Glutamatergic neuron (in vitro differentiated cells): Measurements from ENCODE around the gene CEP20. TPM values are rescaled to one million over a fixed set of nuclear protein-coding genes. Genes with fewer than 3 reads are reported as not detected.

Experiments used
- DNase-seq: peaks from one replicate; pipeline ENCODE4 v3.0.0; 2022
- H3K27ac Mint-ChIP-seq: one replicate; pipeline ENCODE4 v1.8.0; 2020; ENCODE audit warnings: mild to moderate bottlenecking, mixed read lengths, inconsistent platforms; ENCODE audit not compliant: unreplicated experiment
- H3K27me3 Mint-ChIP-seq: one replicate; pipeline ENCODE4 v1.8.0; 2020; ENCODE audit warnings: mild to moderate bottlenecking, moderate library complexity, mixed read lengths, inconsistent platforms; ENCODE audit not compliant: unreplicated experiment
- H3K36me3 Mint-ChIP-seq: one replicate; pipeline ENCODE4 v1.8.0; 2020; ENCODE audit warnings: mild to moderate bottlenecking, mixed read lengths, inconsistent platforms; ENCODE audit not compliant: unreplicated experiment
- H3K4me1 Mint-ChIP-seq: one replicate; pipeline ENCODE4 v1.8.0; 2020; ENCODE audit warnings: mild to moderate bottlenecking, low read depth, mixed read lengths, inconsistent platforms; ENCODE audit not compliant: unreplicated experiment
- H3K4me3 Mint-ChIP-seq: one replicate; pipeline ENCODE4 v1.8.0; 2020; ENCODE audit warnings: mild to moderate bottlenecking, mixed read lengths, inconsistent platforms; ENCODE audit not compliant: unreplicated experiment
- H3K9me3 Mint-ChIP-seq: one replicate; pipeline ENCODE4 v1.8.0; 2020; ENCODE audit warnings: mild to moderate bottlenecking, moderate library complexity, mixed read lengths, inconsistent platforms; ENCODE audit not compliant: unreplicated experiment
- total RNA-seq: library from RNA; stranded (reverse); fragmentation: NEBNext Ultra II Directional; extraction: Animal tissue kit (Norgen Biotek cat#: 25700); gene quantifications from one replicate; pipeline ENCODE4 v1.2.1, GENCODE V29; 2021; ENCODE audit not compliant: unreplicated experiment
- TF ChIP-seq, protein P1 (sequence below): fragments of 200-600 bp; sonication (generic); IDR thresholded peaks from one replicate; pipeline ENCODE4 v1.5.0; 2021; ENCODE audit not compliant: partially characterized antibody, unreplicated experiment

CEP20 gene
- total RNA-seq, 1 donor from 2014 or later, result 20.3 TPM

DNA sequence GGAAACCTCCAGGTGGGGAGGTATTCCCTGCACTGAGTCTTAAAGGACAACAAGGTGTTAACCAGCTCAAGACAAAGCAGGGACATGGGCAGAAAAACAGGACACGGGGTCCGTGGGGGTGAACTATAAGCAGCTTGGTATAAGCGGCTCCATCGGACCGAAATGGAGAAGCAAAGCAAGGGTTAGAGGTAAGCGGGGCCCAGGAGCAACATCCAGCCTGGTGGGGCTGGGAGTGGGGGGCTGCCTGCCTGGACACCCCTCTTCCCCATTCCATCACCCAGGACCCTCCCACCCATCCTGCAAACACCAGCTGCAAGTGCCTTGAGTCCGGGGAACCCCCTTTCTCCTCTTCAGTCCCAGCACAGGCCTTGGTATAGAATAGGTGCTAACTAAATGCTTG lies 61.1 kb downstream of the CEP20 start:
- H3K36me3 Mint-ChIP-seq, result no peaks in the 10 kb centered on the region
- no peak overlapping the region for H3K27ac Mint-ChIP-seq

DNA sequence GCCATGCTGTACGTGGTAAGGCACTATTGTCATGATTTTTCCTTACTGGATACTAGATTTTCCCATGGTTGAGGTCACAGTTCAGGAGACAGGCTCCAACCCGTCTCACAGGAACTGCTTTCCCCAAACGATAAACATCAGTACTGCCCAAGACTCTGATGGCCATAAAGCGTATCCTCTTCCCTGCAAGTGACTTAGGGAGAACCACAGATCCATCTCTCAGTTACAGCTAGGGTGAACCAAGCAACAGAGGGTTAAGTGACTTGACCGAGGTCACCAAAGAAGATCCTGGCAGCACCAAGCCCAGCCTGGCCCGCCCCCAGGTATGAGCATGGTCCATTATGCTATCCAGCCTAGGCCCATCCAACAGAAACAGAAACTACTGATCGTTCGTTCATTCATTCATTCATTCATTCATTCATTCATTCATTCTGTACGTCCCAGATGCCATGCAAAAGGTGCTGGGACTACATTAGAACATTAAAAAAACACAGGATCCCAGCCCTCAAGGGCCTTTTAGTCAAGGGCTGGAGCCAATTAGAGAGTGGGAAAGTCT lies 62.6 kb downstream of the CEP20 start:
- Mint-ChIP-seq H3K27me3 (peaks cover 3% of the 10 kb centered on the region), H3K4me1 (no peaks in the 10 kb centered on the region), H3K4me3 (no peak overlapping the region), H3K9me3 (no peaks in the 10 kb centered on the region), H3K36me3 (no peaks in the 10 kb centered on the region), H3K27ac (no peak overlapping the region)
- DNase-seq, result no peak
- TF ChIP-seq, protein P1, sequence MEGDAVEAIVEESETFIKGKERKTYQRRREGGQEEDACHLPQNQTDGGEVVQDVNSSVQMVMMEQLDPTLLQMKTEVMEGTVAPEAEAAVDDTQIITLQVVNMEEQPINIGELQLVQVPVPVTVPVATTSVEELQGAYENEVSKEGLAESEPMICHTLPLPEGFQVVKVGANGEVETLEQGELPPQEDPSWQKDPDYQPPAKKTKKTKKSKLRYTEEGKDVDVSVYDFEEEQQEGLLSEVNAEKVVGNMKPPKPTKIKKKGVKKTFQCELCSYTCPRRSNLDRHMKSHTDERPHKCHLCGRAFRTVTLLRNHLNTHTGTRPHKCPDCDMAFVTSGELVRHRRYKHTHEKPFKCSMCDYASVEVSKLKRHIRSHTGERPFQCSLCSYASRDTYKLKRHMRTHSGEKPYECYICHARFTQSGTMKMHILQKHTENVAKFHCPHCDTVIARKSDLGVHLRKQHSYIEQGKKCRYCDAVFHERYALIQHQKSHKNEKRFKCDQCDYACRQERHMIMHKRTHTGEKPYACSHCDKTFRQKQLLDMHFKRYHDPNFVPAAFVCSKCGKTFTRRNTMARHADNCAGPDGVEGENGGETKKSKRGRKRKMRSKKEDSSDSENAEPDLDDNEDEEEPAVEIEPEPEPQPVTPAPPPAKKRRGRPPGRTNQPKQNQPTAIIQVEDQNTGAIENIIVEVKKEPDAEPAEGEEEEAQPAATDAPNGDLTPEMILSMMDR, result no peak

More for the DNA sequence above, 61.1 kb downstream of the CEP20 start:
- no peak for DNase-seq
- no peaks in the 10 kb centered on the region for H3K4me1 Mint-ChIP-seq
- H3K4me3 Mint-ChIP-seq, result no peak overlapping the region
- peaks cover 3% of the 10 kb centered on the region for H3K27me3 Mint-ChIP-seq
- TF ChIP-seq, protein P1, result no peak
- H3K9me3 Mint-ChIP-seq, result no peaks in the 10 kb centered on the region

DNA sequence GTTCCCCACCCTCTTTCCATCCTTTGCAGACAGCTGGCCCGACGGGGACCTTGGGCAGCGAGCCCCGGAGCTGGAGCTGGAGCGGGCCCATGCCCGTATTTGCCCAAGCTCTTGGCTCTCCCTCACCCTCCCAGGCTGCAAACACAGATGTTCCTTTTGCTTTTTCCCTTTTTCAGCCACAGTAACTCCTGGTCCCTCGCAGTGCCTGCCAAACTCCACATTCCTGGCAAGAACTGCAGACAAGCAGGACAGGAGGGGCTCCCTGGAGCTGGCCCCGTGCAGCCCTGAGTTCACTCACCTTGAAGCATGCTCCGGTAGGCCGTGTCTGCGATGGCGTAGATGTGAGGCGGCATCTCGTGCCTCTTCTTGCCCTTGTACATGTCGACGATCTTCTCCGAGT lies 65.4 kb downstream of the CEP20 start:
- Mint-ChIP-seq H3K9me3 (no peaks in the 10 kb centered on the region), H3K4me1 (no peaks in the 10 kb centered on the region), H3K27me3 (peaks cover 3% of the 10 kb centered on the region), H3K27ac (no peak overlapping the region), H3K4me3 (no peak overlapping the region), H3K36me3 (no peaks in the 10 kb centered on the region)
- no peak for DNase-seq
- TF ChIP-seq, protein P1, result no peak

DNA sequence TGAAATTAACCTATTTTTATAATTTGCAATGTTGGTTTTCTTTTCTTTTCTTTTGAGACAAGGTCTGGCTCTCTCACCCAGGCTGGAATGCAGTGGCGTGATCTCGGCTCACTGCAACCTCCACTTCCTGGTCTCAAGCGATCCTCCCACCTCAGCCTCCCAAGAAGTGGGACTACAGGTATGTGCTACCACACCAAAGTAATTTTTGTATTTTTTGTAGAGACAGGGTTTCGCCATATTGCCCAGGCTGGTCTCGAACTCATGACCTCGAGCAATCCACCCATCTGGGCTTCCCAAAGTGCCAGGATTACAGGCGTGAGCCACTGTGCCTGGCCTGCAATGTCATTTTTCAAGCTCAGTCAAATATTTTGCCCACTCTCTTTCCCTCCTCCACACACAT lies 67.6 kb downstream of the CEP20 start:
- H3K4me3 Mint-ChIP-seq, result no peak overlapping the region
- no peaks in the 10 kb centered on the region for H3K4me1 Mint-ChIP-seq
- peaks cover 6% of the 10 kb centered on the region for H3K36me3 Mint-ChIP-seq
- peaks cover 1% of the 10 kb centered on the region for H3K9me3 Mint-ChIP-seq
- H3K27me3 Mint-ChIP-seq, result peaks cover 4% of the 10 kb centered on the region
- no peak overlapping the region for H3K27ac Mint-ChIP-seq
- no peak for DNase-seq
- TF ChIP-seq, protein P1, result no peak

DNA sequence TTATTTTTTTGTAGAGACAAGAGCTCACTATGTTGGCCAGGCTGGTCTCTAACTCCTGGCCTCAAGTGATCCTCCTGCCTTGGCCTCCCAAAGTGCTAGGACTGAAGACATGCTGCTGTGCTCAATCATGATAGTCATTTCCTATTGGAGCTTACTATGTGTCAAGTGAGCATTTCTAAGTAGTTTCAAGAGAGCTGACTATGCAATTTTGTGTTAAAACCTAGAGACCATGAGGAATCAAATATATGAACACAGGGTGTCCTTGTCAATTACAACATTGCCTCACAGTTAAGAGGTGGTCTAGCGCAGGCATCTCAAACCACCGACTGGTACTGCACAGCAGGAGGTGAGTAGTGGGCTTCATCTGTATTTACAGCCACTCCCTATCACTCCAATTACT lies 69.4 kb downstream of the CEP20 start:
- TF ChIP-seq, protein P1, result no peak
- Mint-ChIP-seq H3K27me3 (peaks cover 3% of the 10 kb centered on the region), H3K4me3 (no peak overlapping the region), H3K36me3 (peaks cover 6% of the 10 kb centered on the region), H3K9me3 (peaks cover 1% of the 10 kb centered on the region), H3K4me1 (no peaks in the 10 kb centered on the region), H3K27ac (no peak overlapping the region)
- no peak for DNase-seq
